Testis (tissue), 2 donors: Measurements from ENCODE around the gene DNAJC3.

Experiments used
- CTCF ChIP-seq, 3 experiments: fragments of 450-650 bp in 2 of 3; fragments of 200-600 bp in 1 of 3; sonication (generic) in 1 of 3; IDR thresholded peaks; one replicate each; pipeline ENCODE4 v1.5.1; 2016 to 2019; ENCODE audit warnings: antibody characterized with exemption in 3 of 3, mild to moderate bottlenecking in 2 of 3, moderate library complexity in 1 of 3
- POLR2A ChIP-seq: fragments of 450-650 bp; IDR thresholded peaks from one replicate; pipeline ENCODE4 v1.6.1; 2017; ENCODE audit warnings: antibody characterized with exemption, mild to moderate bottlenecking, moderate library complexity

- TF ChIP-seq CTCF (IDR thresholded peaks at IDR 0.05) (no peak), POLR2A (no peak)
Observed at GRCh38 chr13:95641291-95642027, 35.5 kb upstream of the DNAJC3 start.
